Hematopoietic multipotent progenitor cell treated with erythropoietin and hydrocortisone succinate and interleukin-3 and kit ligand, for 8 days (in vitro differentiated cells): ENCODE results near the gene PLA2G1B.
A peak's percentile ranks its signal among the peaks of the same experiment; 100 is the strongest.

Experiments
- DNase-seq: peaks from one replicate; pipeline ENCODE4 v3.0.0-alpha.2; 2015

Gene PLA2G1B

GRCh38 chr12:120323772-120324171, 3.8 kb downstream of the PLA2G1B start:
- DNase-seq: no peak

DNA sequence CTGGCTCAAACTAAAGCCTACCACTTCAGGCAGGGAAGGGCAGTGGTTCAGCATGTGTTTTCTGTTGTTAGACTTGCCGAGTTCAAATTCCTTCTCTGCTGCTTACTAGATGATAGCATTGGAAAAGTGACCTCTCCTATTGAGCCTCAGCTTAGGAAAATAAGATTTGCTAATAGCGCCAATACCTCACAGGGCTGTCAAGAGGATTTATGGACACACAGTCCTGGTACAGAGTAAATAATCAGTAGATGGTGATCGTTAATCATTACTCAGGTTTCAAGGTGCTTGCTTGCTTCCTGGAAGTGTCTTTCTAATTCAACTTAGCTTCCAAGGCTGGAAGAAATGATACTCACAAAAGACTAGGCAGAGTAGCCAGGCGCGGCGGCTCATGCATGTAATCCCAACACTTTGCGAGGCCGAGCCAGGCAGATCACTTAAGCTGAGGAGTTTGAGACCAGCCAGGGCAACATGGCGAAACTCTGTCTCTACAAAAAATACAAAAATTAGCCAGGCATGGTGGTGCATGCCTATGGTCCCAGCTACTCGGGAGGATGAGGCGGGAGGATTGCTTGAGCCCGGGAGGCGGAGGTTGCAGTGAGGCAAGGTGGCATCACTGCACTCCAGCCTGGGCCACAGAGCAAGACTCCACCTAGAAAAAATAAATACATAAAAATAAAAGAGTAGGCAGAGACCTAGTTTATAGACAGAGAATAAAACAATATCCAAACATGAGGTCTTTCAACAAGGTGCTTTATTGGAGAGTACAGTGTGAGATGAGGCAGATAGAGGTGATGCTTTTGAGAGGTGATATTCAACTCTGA, 6.0 kb downstream of the PLA2G1B start:
- DNase-seq: no peak

- peak; percentile 100 for DNase-seq
Observed at GRCh38 chr12:120317224-120318105, 10.1 kb downstream of the PLA2G1B start.

GRCh38 chr12:120316798-120317223, 10.8 kb downstream of the PLA2G1B start:
- DNase-seq: peak; percentile 4

DNA sequence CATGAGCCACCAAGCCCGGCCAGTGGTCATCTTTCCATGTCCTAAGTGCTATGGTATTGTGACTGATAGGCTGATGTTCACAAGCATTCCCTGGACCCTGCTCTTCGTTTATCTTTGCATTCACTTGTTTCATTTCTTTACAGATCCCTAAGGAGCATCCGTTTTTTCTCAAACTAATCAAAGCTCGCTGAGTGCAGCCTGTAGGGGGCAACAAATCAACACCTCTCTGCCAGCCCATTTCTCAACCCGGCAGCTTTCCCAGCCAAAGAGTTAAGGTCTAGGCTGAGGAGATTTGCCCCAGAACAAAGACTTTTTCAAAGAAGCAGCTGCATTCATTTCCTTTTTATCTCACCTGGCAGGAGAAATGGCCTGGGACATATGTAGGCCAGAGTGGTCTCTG, 13.4 kb downstream of the PLA2G1B start:
- DNase-seq: peak; percentile 18

GRCh38 chr12:120301962-120302815, 25.4 kb downstream of the PLA2G1B start, which contains the start of gene SIRT4:
Gene SIRT4 (plus strand): TSS chr12:120302321. CDS start chr12:120303562, 1,241 bp downstream.
- peak; percentile 97 for DNase-seq

DNA sequence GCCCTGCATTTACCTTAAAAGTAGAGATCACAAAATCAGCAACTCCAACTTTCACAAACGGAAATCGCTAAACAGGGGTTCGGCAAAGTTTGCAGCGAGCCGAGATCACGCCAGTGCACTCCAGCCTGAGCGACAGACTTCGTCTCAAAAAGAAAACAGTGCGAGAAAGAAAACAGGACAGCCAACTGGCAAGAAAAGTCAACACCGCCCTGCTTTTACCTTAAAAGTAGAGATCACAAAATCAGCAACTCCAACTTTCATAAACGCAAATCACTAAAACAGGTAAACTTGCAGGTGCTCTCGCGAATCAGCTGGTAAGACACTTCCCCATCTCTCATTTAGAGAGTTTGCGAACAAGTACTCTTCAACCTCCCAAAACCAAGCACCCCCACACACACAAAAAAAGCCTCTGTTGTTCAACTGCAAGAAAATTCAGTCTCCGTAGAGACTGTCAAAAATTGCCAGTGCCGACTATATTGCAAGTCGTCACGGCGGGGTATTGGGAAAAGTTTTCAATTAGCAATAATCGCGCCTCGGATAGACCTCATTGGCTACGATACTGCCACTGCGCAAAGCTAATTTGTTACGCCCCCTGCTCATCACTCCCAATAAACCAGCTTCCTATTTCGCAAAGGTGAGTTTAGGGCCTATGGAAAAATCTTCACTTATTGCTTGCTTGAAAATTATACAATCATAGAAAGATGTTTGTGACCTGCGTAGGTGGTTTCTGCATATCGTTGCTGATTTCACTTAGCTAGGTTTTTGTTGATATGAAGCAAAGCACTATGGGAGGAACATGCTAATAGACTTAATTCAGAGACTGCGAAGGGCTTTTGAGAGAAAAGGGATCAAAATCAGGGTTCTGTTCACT, 34.7 kb downstream of the PLA2G1B start, which contains the start of gene RNU4-1:
Gene RNU4-1 (minus strand): TSS at position 577 of the 871 bp plus-strand sequence.
- DNase-seq: peak; percentile 97

DNA sequence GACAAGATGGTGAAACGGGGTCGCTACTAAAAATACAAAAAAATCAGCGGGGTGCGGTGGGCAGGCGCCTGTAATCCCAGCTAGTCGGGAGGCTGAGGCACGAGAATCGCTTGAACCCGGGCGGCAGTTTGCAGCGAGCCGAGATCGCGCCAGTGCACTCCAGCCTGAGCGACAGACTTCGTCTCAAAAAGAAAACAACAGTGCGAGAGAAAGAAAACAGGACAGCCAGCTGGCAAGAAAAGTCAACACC, 35.2 kb downstream of the PLA2G1B start:
- DNase-seq: no peak

DNA sequence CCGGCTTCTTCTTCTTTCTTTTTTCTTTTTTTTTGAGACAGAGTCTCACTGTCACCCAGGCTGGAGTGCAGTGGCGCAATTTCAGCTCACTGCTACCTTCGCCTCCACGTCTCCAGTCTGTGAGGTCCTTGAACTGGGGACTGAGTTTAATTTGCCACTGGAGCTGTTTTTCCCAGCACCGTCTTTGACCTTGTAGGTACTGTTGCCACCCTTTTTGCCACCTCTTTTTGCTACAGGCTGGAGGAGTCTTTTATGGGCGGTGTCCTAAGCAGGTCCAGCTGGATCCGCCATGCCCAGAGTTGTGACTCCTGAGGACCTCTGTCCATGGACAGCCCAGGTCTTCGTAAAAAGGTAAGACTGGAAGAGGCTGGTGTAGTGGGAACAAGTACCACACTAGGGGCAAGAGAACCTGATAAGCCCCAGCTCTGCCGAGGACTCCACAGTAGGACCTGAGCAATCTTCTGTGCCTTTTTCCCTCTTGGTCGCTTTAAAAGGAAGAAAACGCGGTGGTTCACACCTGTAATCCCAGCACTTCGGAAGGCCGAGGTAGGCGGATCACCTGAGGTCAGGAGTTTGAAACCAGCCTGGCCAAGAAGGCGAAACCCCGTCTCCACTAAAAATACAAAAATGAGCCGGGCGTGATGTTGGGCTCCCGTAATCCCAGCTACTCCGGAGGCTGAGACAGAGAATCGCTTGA, 36.8 kb downstream of the PLA2G1B start:
- DNase-seq: no peak

- no peak for DNase-seq
Observed at GRCh38 chr12:120287491-120287890, 40.1 kb downstream of the PLA2G1B start.

DNA sequence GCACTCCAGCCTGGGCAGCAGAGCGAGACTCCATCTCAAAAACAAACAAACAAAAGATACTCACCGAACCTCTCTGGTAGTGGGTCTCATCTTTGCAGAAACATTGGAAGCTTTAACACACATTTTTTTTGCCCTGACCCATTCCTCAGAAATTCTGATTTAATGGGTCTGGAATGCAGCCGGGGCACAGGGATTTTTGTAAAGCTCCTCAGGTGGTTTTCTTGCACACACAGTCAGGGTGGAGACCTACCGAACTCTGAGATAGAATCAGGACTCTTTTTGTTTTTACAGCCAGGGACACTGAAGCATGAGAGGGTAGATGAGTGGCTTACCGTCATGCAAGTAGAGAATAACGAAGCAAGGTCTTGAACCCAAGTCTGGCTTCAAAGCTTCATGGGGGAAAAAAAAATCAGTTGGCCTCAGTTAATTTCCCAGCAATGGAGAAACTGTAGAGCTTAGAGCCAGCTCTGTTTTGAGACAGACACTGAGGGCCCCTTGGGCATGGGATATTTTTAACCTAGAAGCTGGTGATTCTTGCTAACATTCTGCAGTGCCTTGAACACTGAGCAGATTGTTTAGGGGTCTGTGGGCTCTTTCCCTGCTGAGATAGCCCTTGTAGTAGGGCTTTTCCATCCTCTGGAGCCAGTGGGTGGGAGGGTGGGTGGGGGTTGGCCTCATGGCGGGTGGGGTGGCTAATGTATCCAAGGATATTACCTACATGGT, 40.6 kb downstream of the PLA2G1B start:
- no peak for DNase-seq

DNA sequence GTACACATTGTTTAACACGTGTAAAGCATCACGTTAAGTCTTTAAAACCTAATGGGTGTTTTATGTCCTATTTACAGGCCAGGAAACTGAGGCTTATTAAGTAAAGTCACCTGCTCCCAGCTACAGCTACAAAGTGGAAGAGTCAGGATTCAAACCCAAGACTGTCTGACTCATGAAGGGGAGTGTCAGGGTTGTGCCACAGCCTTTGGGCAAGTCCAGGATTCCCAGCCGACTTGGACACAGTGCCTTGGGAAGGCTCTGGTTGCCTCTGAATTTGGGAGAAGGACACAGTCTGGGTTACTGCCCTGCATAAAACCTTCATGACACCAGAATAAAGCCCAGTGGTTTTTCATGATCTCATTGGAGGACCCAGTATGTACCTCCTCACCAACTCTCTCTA, 43.2 kb downstream of the PLA2G1B start:
- no peak for DNase-seq

DNA sequence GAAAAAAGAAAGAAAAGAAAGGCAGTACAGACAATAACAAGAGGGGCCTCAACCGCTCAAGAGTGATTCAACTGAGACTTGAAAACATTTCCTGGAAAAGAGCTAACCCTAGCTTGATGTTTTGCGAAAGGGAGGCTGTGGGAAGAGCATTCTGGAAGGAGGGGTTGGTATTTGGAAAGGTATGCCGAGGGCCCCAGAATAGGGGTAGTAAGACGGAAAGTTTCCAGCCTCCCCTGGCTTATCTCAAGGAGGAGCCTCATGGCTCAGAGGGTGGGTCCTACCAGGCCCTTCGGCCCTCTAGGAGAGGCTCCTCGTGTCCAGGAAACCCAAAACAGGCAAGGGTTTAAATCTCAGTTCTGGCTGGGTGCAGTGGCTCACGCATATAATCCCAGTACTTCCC, 44.3 kb downstream of the PLA2G1B start:
- DNase-seq: no peak

DNA sequence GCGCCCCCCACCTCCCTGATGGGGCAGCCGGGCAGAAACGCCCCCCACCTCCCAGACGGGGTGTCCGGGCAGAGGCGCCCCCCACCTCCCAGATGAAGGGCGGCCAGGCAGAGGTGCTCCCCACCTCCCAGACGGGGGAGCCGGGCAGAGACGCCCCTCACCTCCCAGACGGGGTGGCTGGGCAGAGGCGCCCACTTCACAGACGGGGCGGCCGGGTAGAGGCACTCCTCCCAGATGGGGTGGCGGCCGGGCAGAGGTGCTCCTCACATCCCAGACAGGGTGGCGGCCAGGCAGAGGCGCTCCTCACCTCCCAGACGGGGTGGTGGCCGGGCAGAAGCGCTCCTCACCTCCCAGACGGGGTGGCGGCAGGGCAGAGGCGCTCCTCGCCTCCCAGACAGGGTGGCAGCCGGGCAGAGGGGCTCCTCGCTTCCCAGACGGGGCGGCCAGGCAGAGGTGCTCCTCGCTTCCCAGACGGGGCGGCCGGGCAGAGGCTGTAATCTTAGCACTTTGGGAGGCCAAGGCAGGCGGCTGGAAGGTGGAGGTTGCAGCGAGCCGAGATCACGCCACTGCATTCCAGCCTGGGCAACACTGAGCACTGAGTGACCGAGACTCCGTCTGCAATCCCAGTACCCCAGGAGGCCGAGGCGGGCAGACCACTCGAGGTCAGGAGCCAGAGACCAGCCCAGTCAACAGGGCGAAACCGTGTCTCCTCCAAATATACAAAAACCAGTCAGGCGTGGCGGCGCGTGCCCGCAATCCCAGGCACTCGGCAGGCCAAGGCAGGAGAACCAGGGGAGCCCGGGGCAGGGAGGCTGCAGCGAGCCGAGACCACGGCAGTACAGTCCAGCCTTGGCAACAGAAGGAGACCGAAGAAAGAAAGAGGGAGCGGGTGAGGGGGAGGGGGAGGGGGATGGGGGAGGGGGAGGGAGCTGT, 49.2 kb downstream of the PLA2G1B start:
- DNase-seq: no peak

DNA sequence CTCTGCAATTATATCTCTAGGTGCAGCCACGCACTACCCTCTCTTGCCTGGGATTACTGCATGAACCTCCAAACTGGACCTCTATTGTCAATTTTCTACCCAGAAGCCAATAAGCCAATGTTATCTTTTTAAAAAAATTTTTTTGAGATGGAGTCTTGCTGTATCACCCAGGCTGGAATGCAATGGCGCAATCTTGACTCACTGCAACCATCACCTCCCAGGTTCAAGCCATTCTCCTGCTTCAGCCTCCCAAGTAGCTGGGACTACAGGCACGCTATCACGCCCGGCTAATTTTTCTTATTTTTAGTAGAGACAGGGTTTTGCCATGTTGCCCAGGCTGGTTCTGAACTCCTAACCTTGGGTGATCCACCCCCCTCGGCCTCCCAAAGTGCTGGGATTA, 50.8 kb downstream of the PLA2G1B start:
- no peak for DNase-seq
